Sigmoid colon (tissue), 7 donors: ENCODE results near the gene CFAP100. TPM values are rescaled to one million over a fixed set of nuclear protein-coding genes. Genes with fewer than 3 reads are reported as not detected.
A peak's percentile ranks its signal among the peaks of the same experiment; 100 is the strongest.

Experiments
- DNase-seq: peaks from one replicate; pipeline ENCODE4 v3.0.0-alpha.2; 2019
- H3K27ac ChIP-seq, 4 donors: fragments of 200-600 bp; sonication (generic); one replicate each; pipeline ENCODE4 v1.5.1; 2016 to 2019; ENCODE audit warnings: mild to moderate bottlenecking in 1 of 4
- H3K27me3 ChIP-seq, 3 donors: fragments of 200-600 bp; sonication (generic); one replicate each; pipeline ENCODE4 v1.5.1; 2019; ENCODE audit warnings: mild to moderate bottlenecking in 1 of 3
- H3K36me3 ChIP-seq, 4 donors: fragments of 200-600 bp; sonication (generic); one replicate each; pipeline ENCODE4 v1.5.1; 2016 to 2019
- H3K4me1 ChIP-seq, 4 donors: fragments of 200-600 bp; sonication (generic); one replicate each; pipeline ENCODE4 v1.5.1; 2017 to 2019
- H3K4me3 ChIP-seq, 4 donors: fragments of 200-600 bp; sonication (generic); one replicate each; pipeline ENCODE4 v1.5.1; 2017 to 2019; ENCODE audit warnings: mild to moderate bottlenecking in 2 of 4, moderate library complexity in 1 of 4
- H3K9me3 ChIP-seq, 4 donors: fragments of 200-600 bp in 3 of 4; sonication (generic) in 3 of 4; one replicate each; pipeline versions ENCODE4 v1.5.1 to v1.6.1; 2013 to 2019
- EP300 ChIP-seq, 4 donors: sonication (generic); formaldehyde crosslinking; IDR thresholded peaks; one replicate each; pipeline ENCODE4 v1.6.1; 2017; ENCODE audit warnings: antibody characterized with exemption in 4 of 4
- POLR2A ChIP-seq, 2 donors: fragments of 450-650 bp; IDR thresholded peaks; one replicate each; pipeline ENCODE4 v1.6.1; 2016; ENCODE audit warnings: antibody characterized with exemption in 2 of 2, mild to moderate bottlenecking in 2 of 2, moderate library complexity in 2 of 2
- POLR2AphosphoS5 ChIP-seq, 4 donors: sonication (generic); formaldehyde crosslinking; IDR thresholded peaks; one replicate each; pipeline ENCODE4 v1.6.1; 2017; ENCODE audit warnings: antibody characterized with exemption in 4 of 4
- WGBS, 2 donors: extraction: QIAGEN DNeasy Blood & Tissue Kit; methylation state at CpG; one replicate each; pipeline ENCODE4 v1.1.7; 2013; 5-methylcytosine and 5-hydroxymethylcytosine counted together
- intact Hi-C: fragments of 100-400 bp; cut with DNase I; formaldehyde crosslinking; loops from one replicate; pipeline ENCODE4 v1.15.1; 2023
- polyA plus RNA-seq, 3 donors: library from polyadenylated mRNA; stranded (reverse); fragments of 200-250 nt; gene quantifications; one replicate each; pipeline ENCODE4 v1.2.3, GENCODE V29; 2013
- total RNA-seq, 4 donors: library from RNA; depleted of rRNA; stranded (reverse); fragments of >200 nt; gene quantifications; one replicate each; pipeline ENCODE4 v1.1.0, GENCODE V29; 2016
- TF ChIP-seq, protein P1 (sequence below), 4 experiments: fragments of 450-650 bp in 3 of 4; fragments of 200-600 bp in 1 of 4; IDR thresholded peaks; one replicate each; pipeline ENCODE4 v1.5.1; 2016 to 2019; ENCODE audit warnings: antibody characterized with exemption in 4 of 4, mild to moderate bottlenecking in 3 of 4, moderate library complexity in 2 of 4
- donor health status: healthy with polysubstance abuse.
- donor health status: Bipolar disorder and iron deficiency.
- donor health status: healthy.

Gene CFAP100
- total and polyA plus RNA-seq, 7 donors = not detected

- Histone ChIP-seq H3K36me3 (no peaks in the 10 kb centered on the region), H3K9me3 (no peaks in the 10 kb centered on the region), H3K27me3 (peaks cover 8 to 56% (median 39%) of the 10 kb centered on the region in 3 donors), H3K27ac (no peak overlapping the region), H3K4me3 (no peak overlapping the region), H3K4me1 (peaks cover 0 to 7% (median 3%) of the 10 kb centered on the region in 4 donors)
- TF ChIP-seq EP300 (IDR thresholded peaks at IDR 0.05) (no peak), POLR2A (IDR thresholded peaks at IDR 0.05) (no peak), POLR2AphosphoS5 (IDR thresholded peaks at IDR 0.05) (no peak)
- TF ChIP-seq, protein P1, sequence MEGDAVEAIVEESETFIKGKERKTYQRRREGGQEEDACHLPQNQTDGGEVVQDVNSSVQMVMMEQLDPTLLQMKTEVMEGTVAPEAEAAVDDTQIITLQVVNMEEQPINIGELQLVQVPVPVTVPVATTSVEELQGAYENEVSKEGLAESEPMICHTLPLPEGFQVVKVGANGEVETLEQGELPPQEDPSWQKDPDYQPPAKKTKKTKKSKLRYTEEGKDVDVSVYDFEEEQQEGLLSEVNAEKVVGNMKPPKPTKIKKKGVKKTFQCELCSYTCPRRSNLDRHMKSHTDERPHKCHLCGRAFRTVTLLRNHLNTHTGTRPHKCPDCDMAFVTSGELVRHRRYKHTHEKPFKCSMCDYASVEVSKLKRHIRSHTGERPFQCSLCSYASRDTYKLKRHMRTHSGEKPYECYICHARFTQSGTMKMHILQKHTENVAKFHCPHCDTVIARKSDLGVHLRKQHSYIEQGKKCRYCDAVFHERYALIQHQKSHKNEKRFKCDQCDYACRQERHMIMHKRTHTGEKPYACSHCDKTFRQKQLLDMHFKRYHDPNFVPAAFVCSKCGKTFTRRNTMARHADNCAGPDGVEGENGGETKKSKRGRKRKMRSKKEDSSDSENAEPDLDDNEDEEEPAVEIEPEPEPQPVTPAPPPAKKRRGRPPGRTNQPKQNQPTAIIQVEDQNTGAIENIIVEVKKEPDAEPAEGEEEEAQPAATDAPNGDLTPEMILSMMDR (IDR thresholded peaks at IDR 0.05) = no peak
- WGBS, 2 donors = 82 to 85% methylated on average over 7 of the region's 7 CpGs
- peak; percentile 25 for DNase-seq
- intact Hi-C loops = no loop called here
Measured at GRCh38 chr3:126416943-126417342, 22.2 kb downstream of the CFAP100 start.

DNA sequence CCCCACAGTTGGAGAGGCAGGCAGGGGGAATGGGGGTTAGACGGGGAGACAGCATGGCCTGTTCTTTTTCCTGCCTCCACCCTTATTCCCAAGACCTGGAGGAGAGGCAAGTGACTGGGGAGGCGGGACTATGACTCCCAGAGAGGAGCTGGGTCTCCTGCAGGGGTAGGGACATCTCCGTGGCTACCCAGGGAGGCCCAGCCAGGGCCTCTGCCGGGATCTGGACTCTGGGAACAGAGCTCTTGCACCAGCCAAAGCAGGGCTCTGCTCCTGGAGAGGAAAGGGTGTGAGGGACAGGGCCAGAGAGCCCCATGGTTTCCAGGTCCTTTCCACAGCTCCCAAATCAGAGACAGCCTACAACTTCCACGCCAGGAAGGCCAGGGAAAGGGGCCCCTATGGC lies 22.8 kb downstream of the CFAP100 start:
- Histone ChIP-seq H3K27ac (no peak overlapping the region), H3K4me1 (peaks cover 0 to 7% (median 3%) of the 10 kb centered on the region in 4 donors), H3K27me3 (peaks cover 8 to 52% (median 39%) of the 10 kb centered on the region in 3 donors), H3K9me3 (no peaks in the 10 kb centered on the region), H3K36me3 (no peaks in the 10 kb centered on the region), H3K4me3 (no peak overlapping the region)
- TF ChIP-seq POLR2A (IDR thresholded peaks at IDR 0.05) (no peak), POLR2AphosphoS5 (IDR thresholded peaks at IDR 0.05) (no peak), EP300 (IDR thresholded peaks at IDR 0.05) (no peak)
- TF ChIP-seq, protein P1 (IDR thresholded peaks at IDR 0.05) = no peak
- no peak for DNase-seq
- WGBS, 2 donors = 43 to 58% methylated on average over 5 of the region's 5 CpGs
- intact Hi-C loops = no loop called here

DNA sequence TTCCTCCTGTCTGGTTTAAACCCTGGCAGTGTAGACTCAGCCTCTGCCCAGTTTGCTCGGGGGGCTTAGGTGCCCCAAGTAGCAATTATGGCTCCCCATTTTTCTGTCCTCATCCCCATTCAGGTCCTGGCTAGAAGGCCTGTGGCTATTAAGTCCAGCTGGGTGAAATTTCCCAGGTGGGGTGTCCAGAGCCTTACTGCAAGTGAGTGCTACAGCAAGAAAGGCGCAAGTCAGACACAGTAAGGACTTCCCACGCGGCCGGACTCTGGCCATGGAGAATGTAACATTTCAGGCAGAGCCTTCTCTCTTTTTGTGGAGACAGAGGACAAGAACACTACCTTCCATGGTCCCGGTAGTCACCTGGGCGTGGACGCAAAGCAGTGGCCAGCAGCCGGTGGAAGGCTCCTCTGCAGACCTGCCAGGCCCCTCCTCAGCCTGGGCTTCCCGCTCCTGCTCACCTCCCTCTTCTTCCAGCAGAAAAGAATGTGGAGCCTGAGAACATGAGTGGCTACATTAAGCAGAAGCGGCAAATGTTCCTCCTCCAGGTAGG lies 23.3 kb downstream of the CFAP100 start:
- no peak for TF ChIP-seq EP300 (IDR thresholded peaks at IDR 0.05)
- no peak for TF ChIP-seq POLR2A (IDR thresholded peaks at IDR 0.05)
- TF ChIP-seq, protein P1 (IDR thresholded peaks at IDR 0.05) = no peak
- TF ChIP-seq POLR2AphosphoS5 (IDR thresholded peaks at IDR 0.05) = no peak
- DNase-seq = peak; percentile 44

GRCh38 chr3:126418661-126419131 lies 24.0 kb downstream of the CFAP100 start:
- DNase-seq = peak; percentile 54
- peaks cover 0 to 7% (median 3%) of the 10 kb centered on the region in 4 donors for H3K4me1 ChIP-seq
- H3K4me3 ChIP-seq = no peak overlapping the region
- 84 to 85% methylated on average over 20 of the region's 20 CpGs for WGBS, 2 donors
- peaks cover 8 to 52% (median 39%) of the 10 kb centered on the region in 3 donors for H3K27me3 ChIP-seq
- intact Hi-C loops = no loop called here
- TF ChIP-seq POLR2A (IDR thresholded peaks at IDR 0.05) (no peak), EP300 (IDR thresholded peaks at IDR 0.05) (no peak), POLR2AphosphoS5 (IDR thresholded peaks at IDR 0.05) (no peak)
- TF ChIP-seq, protein P1 (IDR thresholded peaks at IDR 0.05) = no peak
- H3K9me3 ChIP-seq = no peaks in the 10 kb centered on the region
- no peaks in the 10 kb centered on the region for H3K36me3 ChIP-seq
- no peak overlapping the region for H3K27ac ChIP-seq

More for the DNA sequence above, 23.3 kb downstream of the CFAP100 start:
- Histone ChIP-seq H3K27ac (no peak overlapping the region), H3K36me3 (no peaks in the 10 kb centered on the region), H3K4me3 (no peak overlapping the region), H3K4me1 (peaks cover 0 to 7% (median 3%) of the 10 kb centered on the region in 4 donors), H3K27me3 (peaks cover 8 to 52% (median 39%) of the 10 kb centered on the region in 3 donors), H3K9me3 (no peaks in the 10 kb centered on the region)
- 87 to 91% methylated on average over 11 of the region's 11 CpGs for WGBS, 2 donors
- intact Hi-C loops = no loop called here
